Neural cell (in vitro differentiated cells): ENCODE data around the gene CMTM8. TPM values are rescaled to one million over a fixed set of nuclear protein-coding genes. Genes with fewer than 3 reads are reported as not detected.

Experiments
- H2AFZ ChIP-seq: fragments of 200-600, 300-800 bp; sonication (generic), shearing (Covaris generic); 2 replicates; pipeline ENCODE4 v1.6.0; 2014; ENCODE audit warnings: low read depth, mild to moderate bottlenecking, antibody characterized with exemption, low read length, moderate library complexity
- H3F3A ChIP-seq: fragments of 200-600 bp; shearing (Covaris generic); 2 replicates; pipeline ENCODE4 v1.6.1; 2016; ENCODE audit warnings: mild to moderate bottlenecking, moderate library complexity, mixed read lengths, antibody characterized with exemption, low read length; ENCODE audit not compliant: insufficient read depth, poor library complexity, severe bottlenecking
- H3K27ac ChIP-seq: fragments of 200-600, 300-800 bp; sonication (generic), shearing (Covaris generic); 2 replicates; pipeline ENCODE4 v1.5.1; 2014; ENCODE audit warnings: mild to moderate bottlenecking, low read length, moderate library complexity
- H3K27me3 ChIP-seq: fragments of 300-800, 200-600 bp; sonication (generic), shearing (Covaris generic); 2 replicates; pipeline ENCODE4 v1.6.0; 2014; ENCODE audit warnings: mild to moderate bottlenecking, low read depth, low read length, moderate library complexity; ENCODE audit not compliant: insufficient read depth
- H3K36me3 ChIP-seq: fragments of 300-800, 200-600 bp; sonication (generic), shearing (Covaris generic); 2 replicates; pipeline ENCODE4 v1.5.1; 2014; ENCODE audit warnings: mild to moderate bottlenecking, antibody characterized with exemption, low read length, moderate library complexity; ENCODE audit not compliant: insufficient read depth
- H3K4me2 ChIP-seq: fragments of 300-800, 200-600 bp; sonication (generic), shearing (Covaris generic); 2 replicates; pipeline ENCODE4 v1.6.0; 2014; ENCODE audit warnings: mild to moderate bottlenecking, low read length
- H3K4me3 ChIP-seq: fragments of 300-800, 200-600 bp; sonication (generic), shearing (Covaris generic); 2 replicates; pipeline ENCODE4 v1.5.1; 2014; ENCODE audit warnings: mild to moderate bottlenecking, low read length, moderate library complexity
- H3K79me2 ChIP-seq: fragments of 200-600 bp; shearing (Covaris generic); replicated peaks from 2 replicates; pipeline ENCODE4 v1.6.0; 2014; ENCODE audit warnings: mild to moderate bottlenecking, low read length, moderate library complexity; ENCODE audit not compliant: insufficient read depth
- H3K9ac ChIP-seq: fragments of 300-800, 200-600 bp; sonication (generic), shearing (Covaris generic); 2 replicates; pipeline ENCODE4 v1.6.1; 2016; ENCODE audit warnings: mild to moderate bottlenecking, low read length, mixed read lengths
- H3K9me2 ChIP-seq: fragments of 200-600 bp; shearing (Covaris generic); 2 replicates; pipeline ENCODE4 v1.6.1; 2016; ENCODE audit warnings: mild to moderate bottlenecking, low read length, mixed read lengths; ENCODE audit not compliant: insufficient read depth
- H3K9me3 ChIP-seq: fragments of 200-600, 300-800 bp; sonication (generic), shearing (Covaris generic); 2 replicates; pipeline ENCODE4 v1.6.1; 2016; ENCODE audit warnings: mild to moderate bottlenecking, mixed run types, low read length, moderate library complexity, mixed read lengths
- H4K20me1 ChIP-seq: fragments of 200-600 bp; shearing (Covaris generic); 2 replicates; pipeline ENCODE4 v1.6.1; 2016; ENCODE audit warnings: mild to moderate bottlenecking, mixed run types; ENCODE audit not compliant: insufficient read depth
- EP300 ChIP-seq: fragments of 450-650 bp; conservative IDR thresholded peaks from 2 replicates; pipeline ENCODE4 v1.6.1; 2014; ENCODE audit warnings: antibody characterized with exemption, mild to moderate bottlenecking, moderate library complexity; ENCODE audit not compliant: poor library complexity, severe bottlenecking
- EZH2 ChIP-seq: fragments of 200-600, 300-800 bp; shearing (Covaris generic), sonication (generic); IDR thresholded peaks from 2 replicates; pipeline ENCODE4 v1.6.1; 2014; ENCODE audit warnings: antibody characterized with exemption, low read length, borderline replicate concordance, mild to moderate bottlenecking; ENCODE audit not compliant: insufficient read depth, poor library complexity, severe bottlenecking
- MXI1 ChIP-seq: fragments of 450-650 bp; conservative IDR thresholded peaks from 2 replicates; pipeline ENCODE4 v1.6.1; 2014; ENCODE audit warnings: antibody characterized with exemption, mild to moderate bottlenecking; ENCODE audit not compliant: poor library complexity, severe bottlenecking
- POLR2AphosphoS5 ChIP-seq: IDR thresholded peaks from 2 replicates; pipeline ENCODE4 v1.6.1; 2012
- RAD21 ChIP-seq: fragments of 450-650 bp; conservative IDR thresholded peaks from 2 replicates; pipeline ENCODE4 v1.6.1; 2014; ENCODE audit warnings: antibody characterized with exemption, mild to moderate bottlenecking, moderate library complexity
- SMC3 ChIP-seq: fragments of 450-650 bp; conservative IDR thresholded peaks from 2 replicates; pipeline ENCODE4 v1.6.1; 2014; ENCODE audit warnings: antibody characterized with exemption, mild to moderate bottlenecking, moderate library complexity; ENCODE audit not compliant: poor library complexity
- TAF1 ChIP-seq: IDR thresholded peaks from 2 replicates; pipeline ENCODE4 v1.6.1; 2012; ENCODE audit warnings: low read depth
- polyA plus RNA-seq: library from polyadenylated mRNA; depleted of rRNA; stranded (reverse); fragments of >200 nt; gene quantifications from 2 replicates; pipeline ENCODE4 v1.2.3, GENCODE V29; 2014
- TF ChIP-seq, protein P1 (sequence below): fragments of 450-650 bp; IDR thresholded peaks from 2 replicates; pipeline ENCODE4 v1.5.1; 2014; ENCODE audit warnings: antibody characterized with exemption, mild to moderate bottlenecking, moderate library complexity; ENCODE audit not compliant: poor library complexity, severe bottlenecking
- TF ChIP-seq, protein P2 (sequence below): IDR thresholded peaks from 2 replicates; pipeline ENCODE4 v1.6.1; 2012; ENCODE audit warnings: borderline replicate concordance

CMTM8 gene
- polyA plus RNA-seq, 1 donor from 2014 or later: not detected

DNA sequence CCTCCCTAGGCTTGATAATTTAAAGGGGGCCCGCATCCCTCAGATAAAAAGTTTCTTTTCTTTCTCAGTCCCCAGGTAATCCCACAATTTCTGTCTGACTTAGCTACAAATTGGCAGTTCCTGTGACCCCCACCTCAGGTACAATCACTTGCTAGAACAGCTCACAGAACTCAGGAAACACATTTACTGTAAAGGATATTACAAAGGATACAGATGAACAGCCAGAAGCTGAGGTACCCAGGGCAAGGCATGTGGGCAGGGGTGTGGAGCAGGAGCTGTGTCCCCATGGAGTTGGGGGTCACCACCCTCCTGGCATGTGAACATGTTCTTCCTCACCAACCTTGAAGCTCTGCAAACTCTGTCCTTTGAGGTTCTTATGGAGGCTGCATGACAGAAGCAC, 73.8 kb downstream of the CMTM8 start:
- no peaks in the 10 kb centered on the region for H3K27me3 ChIP-seq
- H3K9me2 ChIP-seq: no peaks in the 10 kb centered on the region
- H3K4me3 ChIP-seq: no peak overlapping the region
- peaks cover 3% of the 10 kb centered on the region for H3F3A ChIP-seq
- no peak overlapping the region for H3K9ac ChIP-seq
- no peak overlapping the region for H3K4me2 ChIP-seq
- no peaks in the 10 kb centered on the region for H4K20me1 ChIP-seq
- no peaks in the 10 kb centered on the region for H3K9me3 ChIP-seq
- no peak overlapping the region for H2AFZ ChIP-seq
- no peaks in the 10 kb centered on the region for H3K36me3 ChIP-seq
- no peaks in the 10 kb centered on the region for H3K79me2 ChIP-seq
- TF ChIP-seq, protein P1, sequence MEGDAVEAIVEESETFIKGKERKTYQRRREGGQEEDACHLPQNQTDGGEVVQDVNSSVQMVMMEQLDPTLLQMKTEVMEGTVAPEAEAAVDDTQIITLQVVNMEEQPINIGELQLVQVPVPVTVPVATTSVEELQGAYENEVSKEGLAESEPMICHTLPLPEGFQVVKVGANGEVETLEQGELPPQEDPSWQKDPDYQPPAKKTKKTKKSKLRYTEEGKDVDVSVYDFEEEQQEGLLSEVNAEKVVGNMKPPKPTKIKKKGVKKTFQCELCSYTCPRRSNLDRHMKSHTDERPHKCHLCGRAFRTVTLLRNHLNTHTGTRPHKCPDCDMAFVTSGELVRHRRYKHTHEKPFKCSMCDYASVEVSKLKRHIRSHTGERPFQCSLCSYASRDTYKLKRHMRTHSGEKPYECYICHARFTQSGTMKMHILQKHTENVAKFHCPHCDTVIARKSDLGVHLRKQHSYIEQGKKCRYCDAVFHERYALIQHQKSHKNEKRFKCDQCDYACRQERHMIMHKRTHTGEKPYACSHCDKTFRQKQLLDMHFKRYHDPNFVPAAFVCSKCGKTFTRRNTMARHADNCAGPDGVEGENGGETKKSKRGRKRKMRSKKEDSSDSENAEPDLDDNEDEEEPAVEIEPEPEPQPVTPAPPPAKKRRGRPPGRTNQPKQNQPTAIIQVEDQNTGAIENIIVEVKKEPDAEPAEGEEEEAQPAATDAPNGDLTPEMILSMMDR: no peak
- TF ChIP-seq EZH2: no peak
- no peak for TF ChIP-seq MXI1
- TF ChIP-seq POLR2AphosphoS5: no peak
- TF ChIP-seq RAD21: no peak
- no peak for TF ChIP-seq SMC3
- TF ChIP-seq EP300: no peak
- TF ChIP-seq, protein P2, sequence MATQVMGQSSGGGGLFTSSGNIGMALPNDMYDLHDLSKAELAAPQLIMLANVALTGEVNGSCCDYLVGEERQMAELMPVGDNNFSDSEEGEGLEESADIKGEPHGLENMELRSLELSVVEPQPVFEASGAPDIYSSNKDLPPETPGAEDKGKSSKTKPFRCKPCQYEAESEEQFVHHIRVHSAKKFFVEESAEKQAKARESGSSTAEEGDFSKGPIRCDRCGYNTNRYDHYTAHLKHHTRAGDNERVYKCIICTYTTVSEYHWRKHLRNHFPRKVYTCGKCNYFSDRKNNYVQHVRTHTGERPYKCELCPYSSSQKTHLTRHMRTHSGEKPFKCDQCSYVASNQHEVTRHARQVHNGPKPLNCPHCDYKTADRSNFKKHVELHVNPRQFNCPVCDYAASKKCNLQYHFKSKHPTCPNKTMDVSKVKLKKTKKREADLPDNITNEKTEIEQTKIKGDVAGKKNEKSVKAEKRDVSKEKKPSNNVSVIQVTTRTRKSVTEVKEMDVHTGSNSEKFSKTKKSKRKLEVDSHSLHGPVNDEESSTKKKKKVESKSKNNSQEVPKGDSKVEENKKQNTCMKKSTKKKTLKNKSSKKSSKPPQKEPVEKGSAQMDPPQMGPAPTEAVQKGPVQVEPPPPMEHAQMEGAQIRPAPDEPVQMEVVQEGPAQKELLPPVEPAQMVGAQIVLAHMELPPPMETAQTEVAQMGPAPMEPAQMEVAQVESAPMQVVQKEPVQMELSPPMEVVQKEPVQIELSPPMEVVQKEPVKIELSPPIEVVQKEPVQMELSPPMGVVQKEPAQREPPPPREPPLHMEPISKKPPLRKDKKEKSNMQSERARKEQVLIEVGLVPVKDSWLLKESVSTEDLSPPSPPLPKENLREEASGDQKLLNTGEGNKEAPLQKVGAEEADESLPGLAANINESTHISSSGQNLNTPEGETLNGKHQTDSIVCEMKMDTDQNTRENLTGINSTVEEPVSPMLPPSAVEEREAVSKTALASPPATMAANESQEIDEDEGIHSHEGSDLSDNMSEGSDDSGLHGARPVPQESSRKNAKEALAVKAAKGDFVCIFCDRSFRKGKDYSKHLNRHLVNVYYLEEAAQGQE: no peak
- no peak for TF ChIP-seq TAF1
- no peak overlapping the region for H3K27ac ChIP-seq

DNA sequence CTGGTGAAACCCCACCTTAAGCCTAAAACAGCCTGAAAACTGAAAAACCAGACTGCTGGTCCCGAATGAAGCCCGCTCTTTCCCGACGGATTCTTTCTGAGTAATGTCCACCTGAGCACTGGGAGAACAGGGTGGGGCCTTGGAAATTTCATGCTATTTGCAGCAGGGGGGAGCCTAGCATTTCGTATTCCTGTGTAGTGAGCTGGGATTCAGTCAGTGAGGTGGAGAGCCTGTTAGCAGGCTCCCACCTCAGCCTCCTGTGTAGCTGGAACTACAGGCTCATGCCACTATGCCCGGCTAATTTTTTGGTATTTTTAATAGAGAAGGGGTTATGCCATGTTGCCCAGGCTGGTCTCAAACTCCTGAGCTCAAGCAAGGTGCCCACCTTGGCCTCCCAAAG, 74.7 kb downstream of the CMTM8 start:
- Histone ChIP-seq H3K27ac (no peak overlapping the region), H4K20me1 (no peaks in the 10 kb centered on the region), H3F3A (peaks cover 3% of the 10 kb centered on the region), H3K27me3 (no peaks in the 10 kb centered on the region), H3K79me2 (no peaks in the 10 kb centered on the region), H3K9me2 (no peaks in the 10 kb centered on the region), H3K36me3 (no peaks in the 10 kb centered on the region), H2AFZ (no peak overlapping the region), H3K4me2 (no peak overlapping the region), H3K9me3 (no peaks in the 10 kb centered on the region), H3K4me3 (no peak overlapping the region), H3K9ac (no peak overlapping the region)
- TF ChIP-seq EP300 (no peak), SMC3 (no peak), RAD21 (no peak), EZH2 (no peak), TAF1 (no peak), POLR2AphosphoS5 (no peak), MXI1 (no peak)
- TF ChIP-seq, protein P1: no peak
- TF ChIP-seq, protein P2: no peak
